Measurements from ENCODE around the gene SUPT4H1. TPM values are rescaled to one million over a fixed set of nuclear protein-coding genes. Genes with fewer than 3 reads are reported as not detected.
A peak's percentile ranks its signal among the peaks of the same experiment; 100 is the strongest.

Gene SUPT4H1
- total and polyA plus RNA-seq, 9 of the 15 experiments (the other 6 are each of a cell fraction or from before 2014, with no cell fraction given): 62.1 to 320 (median 117) TPM

DNA sequence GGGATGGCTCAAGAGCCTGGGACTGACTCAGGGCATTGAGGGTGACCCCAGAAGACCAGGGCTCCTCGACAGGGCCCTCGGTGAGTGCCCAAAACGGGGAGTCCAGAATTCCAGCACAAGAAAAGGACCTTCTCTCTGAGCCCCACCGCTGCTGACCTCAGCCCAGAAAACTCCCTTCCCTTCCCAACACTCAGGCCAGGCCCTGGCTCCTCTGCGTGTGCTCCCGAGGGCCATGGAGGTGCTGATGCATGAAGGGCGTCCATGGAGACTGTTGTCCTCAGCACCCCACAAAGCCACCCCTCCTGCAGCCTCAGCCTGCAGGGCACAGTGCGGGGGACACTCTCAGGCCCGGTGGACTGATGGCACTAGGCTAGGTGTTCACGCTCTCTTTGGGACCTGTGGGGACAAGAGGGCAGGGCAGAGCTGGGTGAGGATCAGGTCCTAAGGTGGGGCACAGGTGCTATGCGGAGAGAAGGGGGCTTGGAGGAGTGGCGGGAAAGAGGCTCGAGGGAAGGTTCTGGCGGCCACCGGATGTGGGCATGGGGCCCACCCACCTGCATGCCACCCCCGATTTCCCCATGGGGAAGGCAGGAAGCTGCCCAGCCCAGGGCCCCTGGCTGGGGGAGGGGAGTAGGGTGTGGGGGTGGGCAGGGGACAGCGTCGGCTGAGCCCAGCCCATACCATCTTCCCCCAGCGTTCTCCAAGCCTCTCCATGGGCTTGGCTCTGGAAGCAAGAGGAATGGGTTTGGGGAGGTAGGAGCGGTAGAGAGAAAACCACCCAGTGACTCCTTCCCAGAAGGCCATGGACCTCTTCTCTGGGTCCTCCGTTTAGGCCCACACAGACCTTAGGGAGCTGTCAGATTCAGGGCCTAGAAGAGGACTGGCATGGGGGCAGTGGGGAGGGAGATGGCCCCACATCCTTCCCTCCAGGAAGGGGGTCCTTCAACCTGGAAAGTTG, 18.9 kb downstream of the SUPT4H1 start (continued):
- TF ChIP-seq, protein P1, sequence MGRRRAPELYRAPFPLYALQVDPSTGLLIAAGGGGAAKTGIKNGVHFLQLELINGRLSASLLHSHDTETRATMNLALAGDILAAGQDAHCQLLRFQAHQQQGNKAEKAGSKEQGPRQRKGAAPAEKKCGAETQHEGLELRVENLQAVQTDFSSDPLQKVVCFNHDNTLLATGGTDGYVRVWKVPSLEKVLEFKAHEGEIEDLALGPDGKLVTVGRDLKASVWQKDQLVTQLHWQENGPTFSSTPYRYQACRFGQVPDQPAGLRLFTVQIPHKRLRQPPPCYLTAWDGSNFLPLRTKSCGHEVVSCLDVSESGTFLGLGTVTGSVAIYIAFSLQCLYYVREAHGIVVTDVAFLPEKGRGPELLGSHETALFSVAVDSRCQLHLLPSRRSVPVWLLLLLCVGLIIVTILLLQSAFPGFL (CRISPR knock-in tag; IDR thresholded peaks at IDR 0.05): no peak
- no peak for TF ChIP-seq RBM25 (IDR thresholded peaks at IDR 0.05; ENCODE audit: low read depth, low read length, severe bottlenecking)
- no peak for TF ChIP-seq TEAD2 (tag; IDR thresholded peaks at IDR 0.05)
- no peak for TF ChIP-seq CLOCK (CRISPR knock-in tag; IDR thresholded peaks at IDR 0.05; ENCODE audit: borderline replicate concordance)
- no peak for TF ChIP-seq ID3 (CRISPR knock-in tag; IDR thresholded peaks at IDR 0.05)
- TF ChIP-seq ID3 (tag; IDR thresholded peaks at IDR 0.05): 0 out of 2 replicates have a peak, but pooled peaks have one; percentile 23
- TF ChIP-seq CHD4 (IDR thresholded peaks at IDR 0.05; ENCODE audit: insufficient read depth, insufficient replicate concordance, low read depth, low read length, poor library complexity, severe bottlenecking): no peak
- TF ChIP-seq, protein P2, sequence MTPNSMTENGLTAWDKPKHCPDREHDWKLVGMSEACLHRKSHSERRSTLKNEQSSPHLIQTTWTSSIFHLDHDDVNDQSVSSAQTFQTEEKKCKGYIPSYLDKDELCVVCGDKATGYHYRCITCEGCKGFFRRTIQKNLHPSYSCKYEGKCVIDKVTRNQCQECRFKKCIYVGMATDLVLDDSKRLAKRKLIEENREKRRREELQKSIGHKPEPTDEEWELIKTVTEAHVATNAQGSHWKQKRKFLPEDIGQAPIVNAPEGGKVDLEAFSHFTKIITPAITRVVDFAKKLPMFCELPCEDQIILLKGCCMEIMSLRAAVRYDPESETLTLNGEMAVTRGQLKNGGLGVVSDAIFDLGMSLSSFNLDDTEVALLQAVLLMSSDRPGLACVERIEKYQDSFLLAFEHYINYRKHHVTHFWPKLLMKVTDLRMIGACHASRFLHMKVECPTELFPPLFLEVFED (CRISPR knock-in tag; conservative IDR thresholded peaks at IDR 0.05): 0 out of 2 replicates have a peak, but pooled peaks have one; percentile 3
- TF ChIP-seq, protein P3, sequence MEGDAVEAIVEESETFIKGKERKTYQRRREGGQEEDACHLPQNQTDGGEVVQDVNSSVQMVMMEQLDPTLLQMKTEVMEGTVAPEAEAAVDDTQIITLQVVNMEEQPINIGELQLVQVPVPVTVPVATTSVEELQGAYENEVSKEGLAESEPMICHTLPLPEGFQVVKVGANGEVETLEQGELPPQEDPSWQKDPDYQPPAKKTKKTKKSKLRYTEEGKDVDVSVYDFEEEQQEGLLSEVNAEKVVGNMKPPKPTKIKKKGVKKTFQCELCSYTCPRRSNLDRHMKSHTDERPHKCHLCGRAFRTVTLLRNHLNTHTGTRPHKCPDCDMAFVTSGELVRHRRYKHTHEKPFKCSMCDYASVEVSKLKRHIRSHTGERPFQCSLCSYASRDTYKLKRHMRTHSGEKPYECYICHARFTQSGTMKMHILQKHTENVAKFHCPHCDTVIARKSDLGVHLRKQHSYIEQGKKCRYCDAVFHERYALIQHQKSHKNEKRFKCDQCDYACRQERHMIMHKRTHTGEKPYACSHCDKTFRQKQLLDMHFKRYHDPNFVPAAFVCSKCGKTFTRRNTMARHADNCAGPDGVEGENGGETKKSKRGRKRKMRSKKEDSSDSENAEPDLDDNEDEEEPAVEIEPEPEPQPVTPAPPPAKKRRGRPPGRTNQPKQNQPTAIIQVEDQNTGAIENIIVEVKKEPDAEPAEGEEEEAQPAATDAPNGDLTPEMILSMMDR (IDR thresholded peaks at IDR 0.05 in 2 of 3, conservative IDR thresholded peaks at IDR 0.05 in 1 of 3; ENCODE audit: insufficient read depth in 2 of 3, low read depth in 1 of 3, low read length in 3 of 3): no peak
- TF ChIP-seq ILK (tag; IDR thresholded peaks at IDR 0.05; ENCODE audit: borderline replicate concordance, low read depth): no peak
- no peak for TF ChIP-seq POLR2AphosphoS2 (IDR thresholded peaks at IDR 0.05; ENCODE audit: low read length)
- no peak for TF ChIP-seq ZNF589 (CRISPR knock-in tag; IDR thresholded peaks at IDR 0.05; ENCODE audit: low read depth)
- TF ChIP-seq, protein P4, sequence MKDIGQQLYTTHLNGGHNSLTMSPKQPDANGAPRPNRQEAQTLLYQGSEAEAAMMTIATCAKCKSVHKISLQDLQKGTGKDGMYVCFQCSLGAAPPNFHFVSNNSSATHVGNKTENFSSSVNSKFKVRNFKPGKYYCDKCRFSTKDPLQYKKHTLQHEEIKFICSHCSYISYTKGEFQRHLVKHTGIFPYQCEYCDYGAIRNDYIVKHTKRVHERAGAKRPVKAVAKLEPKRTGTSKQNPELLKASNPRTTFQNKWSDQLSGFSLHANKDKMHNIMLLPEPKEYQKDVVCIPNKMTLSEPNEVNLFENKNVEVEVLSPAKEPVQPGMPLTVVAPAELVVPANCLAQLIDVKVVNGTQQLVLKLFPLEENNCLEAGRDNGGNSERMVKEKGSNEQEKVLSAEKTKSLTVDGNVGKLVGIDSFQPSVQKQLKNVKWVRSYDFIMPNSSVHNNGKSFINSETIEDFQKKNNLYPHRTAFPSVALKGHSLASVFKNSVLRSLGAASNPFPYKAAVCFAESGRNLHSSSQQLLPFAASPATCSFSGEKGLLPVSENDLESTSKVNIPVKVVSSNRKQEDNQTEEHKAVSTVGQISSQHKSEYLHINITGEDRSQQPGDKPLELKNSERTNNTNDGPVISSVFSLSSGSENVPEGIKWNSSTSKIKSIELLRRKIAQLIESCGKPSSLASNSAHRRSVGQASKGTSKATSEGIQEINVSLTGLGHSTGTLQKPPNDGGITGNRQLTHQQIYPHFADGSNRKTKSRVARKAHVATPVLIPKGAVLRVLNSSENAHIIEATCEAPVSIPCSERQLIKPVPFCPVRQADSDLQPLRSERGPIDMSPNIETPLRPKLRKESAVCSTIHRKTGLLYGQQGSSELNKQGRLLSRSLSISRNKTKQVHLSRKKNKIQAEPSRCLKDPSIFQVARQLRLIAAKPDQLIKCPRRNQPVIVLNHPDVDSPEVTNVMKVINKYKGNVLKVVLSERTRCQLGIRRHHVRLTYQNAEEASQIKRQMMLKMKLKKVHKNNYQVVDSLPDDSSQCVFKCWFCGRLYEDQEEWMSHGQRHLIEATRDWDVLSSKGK (CRISPR knock-in tag; IDR thresholded peaks at IDR 0.05): no peak
